Stimulated activated CD8-positive, alpha-beta memory T cell treated with anti-CD3 and anti-CD28 coated beads, Interleukin-12 subunit alpha, Interleukin-12 subunit beta, amount 100 ng/mL, for 24 hours (primary cell): Measurements from ENCODE around the gene IL31RA.

Experiments
- DNase-seq: peaks from one replicate; pipeline ENCODE4 v3.0.0-alpha.2; 2020; ENCODE audit errors: extremely low read depth

Gene IL31RA

DNA sequence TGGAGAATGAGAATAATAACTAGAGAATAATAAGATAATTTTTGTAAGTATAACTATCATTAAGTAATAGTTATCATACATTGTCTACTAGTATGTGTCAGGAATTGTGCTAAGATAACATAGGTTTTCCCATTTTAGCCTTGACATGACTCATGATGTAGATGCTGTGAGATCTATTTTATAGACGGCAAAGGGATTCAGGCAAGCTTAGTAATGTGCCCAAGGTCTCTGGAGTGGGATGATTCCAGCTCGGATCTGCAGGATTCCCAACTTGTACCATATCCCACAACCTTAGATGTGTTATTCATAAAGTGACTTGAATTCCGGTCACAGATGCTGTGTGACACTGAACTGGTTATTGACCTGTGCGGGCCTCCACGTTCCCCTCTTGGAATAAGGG is 51.5 kb downstream of the IL31RA start:
- no peak for DNase-seq

DNA sequence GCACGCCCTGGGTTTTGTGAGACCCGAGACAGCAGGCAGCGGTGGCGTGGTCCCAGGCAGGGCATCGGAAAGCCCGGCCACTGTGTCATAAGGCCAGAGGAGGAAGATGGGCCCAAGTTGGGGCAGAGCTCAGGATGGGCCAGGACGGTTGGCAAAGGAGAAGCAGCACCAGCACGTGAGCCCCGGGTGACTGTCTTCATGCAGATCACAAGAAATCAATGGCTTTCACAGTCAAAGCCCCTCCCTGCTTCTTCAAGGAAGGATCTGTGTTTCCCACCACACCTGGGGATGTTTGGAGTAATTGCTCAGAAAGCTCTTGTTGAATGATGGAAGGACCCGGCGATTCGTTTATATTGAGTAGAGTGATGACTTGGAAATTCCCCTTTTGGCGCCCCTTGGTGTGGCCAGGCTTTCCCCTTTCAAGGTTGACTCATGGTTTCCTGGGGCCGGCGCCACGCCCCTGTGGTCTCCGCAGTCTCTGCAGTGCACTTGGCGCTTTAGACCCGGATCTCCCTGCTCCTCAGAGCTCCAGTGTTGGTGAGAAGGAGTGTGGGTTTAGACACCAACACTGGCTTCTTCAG is 52.1 kb downstream of the IL31RA start:
- DNase-seq, result peak; percentile 32

DNA sequence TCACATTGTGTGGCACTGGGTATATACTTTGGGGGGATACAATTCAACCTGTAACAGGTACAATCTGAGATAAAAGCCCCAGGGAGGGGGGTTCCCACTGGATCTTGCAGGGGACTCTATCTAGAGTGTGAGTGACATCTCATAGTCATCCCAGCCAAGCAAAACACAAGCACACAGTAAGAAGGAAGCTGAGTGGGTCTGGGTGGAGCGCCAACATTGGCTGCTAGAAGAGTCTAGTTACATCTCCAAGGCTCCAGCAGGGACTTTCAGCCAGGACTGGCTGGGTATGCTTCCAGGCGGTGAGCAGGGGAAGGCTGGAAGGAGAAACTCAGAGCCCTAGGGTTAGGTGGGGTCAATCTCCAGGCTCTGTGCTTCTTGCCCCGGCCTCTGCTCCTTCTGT is 53.0 kb downstream of the IL31RA start:
- DNase-seq, result no peak

DNA sequence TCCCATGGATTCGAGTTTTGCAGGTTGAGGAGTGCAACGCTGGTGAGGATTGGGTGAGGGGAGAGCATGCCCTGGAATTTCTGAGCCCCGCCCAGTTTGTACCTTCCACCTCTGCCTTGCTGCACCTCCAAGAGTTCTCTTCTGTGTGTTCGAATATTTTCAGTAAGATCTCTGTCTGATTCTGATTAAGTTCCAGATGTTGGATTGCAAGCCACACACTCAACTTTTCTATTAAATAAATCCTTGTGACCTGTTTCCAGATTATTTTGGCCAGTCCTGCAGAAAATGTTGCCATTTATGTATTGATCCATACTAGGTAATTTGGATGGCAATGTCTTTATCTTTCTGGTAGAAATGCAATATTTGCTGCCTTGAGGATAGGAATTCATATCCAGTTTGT is 54.1 kb downstream of the IL31RA start:
- DNase-seq, result no peak

DNA sequence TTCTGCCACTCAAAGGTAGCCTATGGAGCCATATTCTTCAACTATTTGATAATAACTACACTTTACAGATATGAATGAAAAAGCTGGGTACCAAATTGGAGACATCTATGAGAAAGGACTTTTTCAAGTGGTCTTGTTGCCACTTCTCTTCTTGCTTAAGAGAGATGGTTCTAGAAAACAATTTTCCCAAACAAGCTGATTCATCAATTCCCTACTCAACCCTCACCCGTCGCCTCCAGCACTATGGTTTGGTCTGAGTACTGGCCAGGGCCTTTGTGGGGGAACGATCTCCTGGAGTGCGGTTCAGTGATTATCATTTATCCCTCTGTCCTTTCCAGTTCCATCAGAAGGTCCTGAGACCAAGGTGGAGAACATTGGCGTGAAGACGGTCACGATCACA is 56.8 kb downstream of the IL31RA start:
- no peak for DNase-seq

DNA sequence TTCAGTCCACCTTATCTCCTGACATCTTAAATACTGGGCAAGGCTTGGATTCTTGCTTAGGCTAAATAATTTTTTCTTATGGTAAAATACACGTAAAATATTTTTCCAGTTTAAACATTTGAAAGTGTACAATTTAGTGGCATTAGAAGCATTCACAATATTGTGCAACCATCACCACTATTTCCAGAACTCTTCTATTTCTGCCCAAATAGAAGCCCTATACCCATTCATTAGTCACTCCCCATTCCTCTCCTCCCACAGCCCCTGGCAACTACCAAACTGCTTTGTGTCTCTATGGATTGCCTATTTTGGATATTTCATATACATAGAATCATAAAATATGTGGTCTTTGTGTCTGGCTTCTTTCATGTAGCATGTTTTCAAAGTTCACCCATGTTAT is 57.6 kb downstream of the IL31RA start:
- DNase-seq, result no peak

DNA sequence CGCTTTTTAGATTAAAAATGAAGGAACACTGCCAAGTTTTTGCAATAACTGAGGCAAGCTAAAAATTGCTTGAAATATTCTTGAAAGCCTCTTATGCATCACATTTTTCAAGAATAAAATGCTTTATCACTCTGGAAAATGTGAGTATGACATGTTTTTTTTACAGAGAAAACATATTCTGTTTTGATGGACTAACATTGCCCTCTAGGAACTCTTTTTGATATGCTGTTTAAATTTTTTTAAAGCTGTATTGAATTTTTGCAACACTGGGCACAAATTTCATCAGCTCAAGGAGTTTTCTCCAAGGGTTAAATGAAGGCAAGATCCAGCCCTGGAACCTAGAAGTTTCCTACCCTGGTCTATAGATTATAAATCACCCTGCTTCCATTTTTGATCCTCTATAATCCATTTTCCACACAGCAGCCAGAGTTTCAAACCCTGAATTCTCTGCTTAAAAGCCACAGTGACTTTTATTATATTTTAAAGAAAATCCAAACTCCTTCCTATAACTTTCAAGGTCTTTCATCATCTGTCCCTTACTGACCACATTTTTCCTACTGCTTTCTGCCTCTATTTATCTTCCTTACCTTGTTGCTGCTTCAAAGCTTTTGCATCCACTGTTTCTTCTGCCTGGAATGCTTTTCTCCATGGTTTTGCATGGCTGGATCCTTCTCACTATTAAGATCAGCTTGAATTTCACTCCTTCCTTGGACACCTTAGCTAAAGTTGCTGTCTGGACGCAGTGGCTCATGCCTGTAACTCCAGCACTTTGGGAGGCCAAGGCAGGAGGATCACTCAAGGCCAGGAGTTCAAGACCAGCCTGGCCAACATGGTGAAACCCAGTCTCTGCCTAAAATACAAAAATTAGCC is 60.9 kb downstream of the IL31RA start:
- no peak for DNase-seq

DNA sequence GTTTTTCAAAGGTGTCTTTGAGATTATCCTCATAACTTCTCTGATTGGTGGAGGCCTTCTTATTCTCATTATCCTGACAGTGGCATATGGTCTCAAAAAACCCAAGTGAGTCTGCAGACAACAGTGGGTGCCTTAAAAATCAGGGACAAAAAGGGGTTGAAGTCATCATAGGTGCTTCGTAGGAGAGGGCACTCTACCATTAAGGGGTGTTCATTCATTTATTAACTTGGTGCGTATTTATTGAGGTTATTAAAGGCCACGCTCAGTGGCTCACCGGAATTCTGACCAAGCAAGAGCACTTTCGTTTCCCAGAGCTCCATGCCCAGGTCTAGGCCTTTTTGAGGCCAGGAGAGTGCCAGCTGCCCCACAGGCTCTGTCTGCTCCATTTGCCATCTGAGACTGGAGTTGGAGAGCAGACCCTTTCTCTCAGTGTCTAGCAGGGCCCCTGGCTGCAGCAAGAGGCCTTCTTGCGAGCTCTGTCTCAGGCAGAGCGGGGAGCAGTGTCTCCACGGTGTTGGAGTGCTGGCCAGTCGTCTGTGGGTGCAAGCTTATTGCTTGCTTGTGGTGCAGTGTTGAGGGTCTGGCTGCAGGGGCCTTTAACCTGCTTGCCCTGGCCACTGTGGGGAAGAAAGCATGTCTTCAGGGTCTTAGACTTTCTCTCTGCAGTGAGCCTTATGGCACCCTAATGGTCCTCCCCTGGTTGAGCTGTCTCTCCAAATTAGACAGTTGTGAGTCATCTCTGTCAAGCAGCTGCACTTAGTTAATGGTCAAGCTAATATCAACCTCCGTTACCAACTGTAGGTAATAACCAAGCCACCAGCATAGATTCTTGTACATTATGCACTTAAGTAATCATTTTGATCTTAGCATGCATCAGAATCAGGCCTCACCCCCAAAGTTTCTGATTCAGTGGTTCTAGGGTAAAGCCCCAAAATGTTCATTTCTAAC is 62.6 kb downstream of the IL31RA start:
- no peak for DNase-seq

DNA sequence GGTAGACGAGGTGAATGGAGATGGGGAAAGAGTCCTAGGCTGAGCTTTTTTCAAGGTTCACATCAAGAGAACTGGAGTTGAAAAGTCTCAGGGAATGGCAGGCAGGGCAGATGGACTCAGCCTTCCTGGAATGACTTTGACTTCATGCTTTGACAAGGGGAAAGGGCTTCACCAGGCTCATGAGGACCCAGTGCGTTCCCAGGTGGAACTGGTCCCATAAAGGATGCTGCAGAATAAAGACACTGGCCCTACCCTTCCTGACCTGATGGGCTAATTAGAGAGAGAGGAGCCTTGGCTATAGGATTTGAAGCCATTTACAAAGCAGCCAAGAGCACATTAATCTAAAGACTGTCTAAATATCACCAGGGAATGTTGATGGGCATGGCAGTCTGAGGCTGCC is 63.8 kb downstream of the IL31RA start:
- DNase-seq, result no peak

DNA sequence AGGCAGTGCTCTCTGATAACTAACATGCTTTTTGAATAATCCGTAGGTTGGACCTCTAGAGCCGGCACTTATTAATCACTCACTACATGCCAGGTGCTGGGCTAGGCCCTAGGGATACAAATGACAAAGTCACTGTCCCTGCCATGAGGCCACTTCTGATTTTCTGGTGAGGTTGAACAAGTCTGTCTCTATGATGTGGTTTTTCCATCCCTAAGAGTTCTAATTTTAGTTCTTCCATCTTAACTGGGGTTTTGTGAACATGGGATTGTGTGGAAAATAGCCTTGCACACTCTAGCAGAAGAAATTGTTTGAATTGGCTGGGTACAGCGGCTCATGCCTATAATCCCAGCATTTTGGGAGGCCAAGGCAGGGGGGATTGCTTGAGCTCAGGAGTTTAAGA is 64.6 kb downstream of the IL31RA start:
- no peak for DNase-seq

DNA sequence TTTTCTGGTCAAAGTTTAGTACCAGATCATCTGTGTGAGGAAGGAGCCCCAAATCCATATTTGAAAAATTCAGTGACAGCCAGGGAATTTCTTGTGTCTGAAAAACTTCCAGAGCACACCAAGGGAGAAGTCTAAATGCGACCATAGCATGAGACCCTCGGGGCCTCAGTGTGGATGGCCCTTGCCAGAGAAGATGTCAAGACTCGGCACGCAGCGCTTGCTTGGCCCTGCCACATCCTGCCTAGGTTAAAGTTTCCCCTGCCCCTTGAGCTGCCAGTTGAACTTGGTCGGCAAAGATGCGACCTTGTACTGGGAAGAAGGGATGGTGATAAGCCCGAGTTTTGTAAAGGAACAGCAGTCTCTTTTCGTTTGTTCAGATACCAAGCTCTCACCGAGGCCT is 65.8 kb downstream of the IL31RA start:
- DNase-seq, result no peak

DNA sequence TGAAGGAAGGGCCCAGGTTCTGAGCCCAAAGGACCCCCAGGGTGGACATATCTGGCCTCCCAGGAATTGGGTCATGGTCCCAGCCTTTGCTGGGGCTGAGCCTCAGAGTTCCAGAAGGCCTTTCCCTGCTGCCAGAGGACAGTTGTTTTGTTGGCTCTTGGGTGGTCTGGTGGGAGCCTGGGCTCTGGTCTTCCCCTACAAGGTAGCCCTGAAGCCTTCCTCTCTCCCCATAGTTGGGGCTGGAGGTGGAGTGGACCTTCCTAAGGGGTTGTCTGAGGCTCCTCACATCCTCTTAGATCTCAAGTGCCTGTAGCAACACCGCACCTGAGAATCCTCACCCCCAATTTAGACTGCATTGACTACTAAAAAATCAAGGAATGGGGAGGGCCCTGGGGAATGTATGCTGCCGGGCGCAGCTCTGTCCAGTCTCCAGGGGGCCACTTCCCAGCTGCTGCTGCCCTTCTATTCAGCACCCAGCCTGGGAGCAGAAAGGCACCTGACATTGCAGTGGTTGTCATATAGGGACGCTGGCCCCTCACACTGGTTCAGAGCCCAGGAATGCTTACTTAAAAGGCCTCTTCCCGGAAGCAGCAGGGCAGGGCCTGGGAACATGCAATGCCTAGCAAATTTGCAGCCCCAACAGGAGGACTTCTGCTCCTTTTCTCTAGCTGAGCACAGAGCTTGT is 66.4 kb downstream of the IL31RA start:
- no peak for DNase-seq

DNA sequence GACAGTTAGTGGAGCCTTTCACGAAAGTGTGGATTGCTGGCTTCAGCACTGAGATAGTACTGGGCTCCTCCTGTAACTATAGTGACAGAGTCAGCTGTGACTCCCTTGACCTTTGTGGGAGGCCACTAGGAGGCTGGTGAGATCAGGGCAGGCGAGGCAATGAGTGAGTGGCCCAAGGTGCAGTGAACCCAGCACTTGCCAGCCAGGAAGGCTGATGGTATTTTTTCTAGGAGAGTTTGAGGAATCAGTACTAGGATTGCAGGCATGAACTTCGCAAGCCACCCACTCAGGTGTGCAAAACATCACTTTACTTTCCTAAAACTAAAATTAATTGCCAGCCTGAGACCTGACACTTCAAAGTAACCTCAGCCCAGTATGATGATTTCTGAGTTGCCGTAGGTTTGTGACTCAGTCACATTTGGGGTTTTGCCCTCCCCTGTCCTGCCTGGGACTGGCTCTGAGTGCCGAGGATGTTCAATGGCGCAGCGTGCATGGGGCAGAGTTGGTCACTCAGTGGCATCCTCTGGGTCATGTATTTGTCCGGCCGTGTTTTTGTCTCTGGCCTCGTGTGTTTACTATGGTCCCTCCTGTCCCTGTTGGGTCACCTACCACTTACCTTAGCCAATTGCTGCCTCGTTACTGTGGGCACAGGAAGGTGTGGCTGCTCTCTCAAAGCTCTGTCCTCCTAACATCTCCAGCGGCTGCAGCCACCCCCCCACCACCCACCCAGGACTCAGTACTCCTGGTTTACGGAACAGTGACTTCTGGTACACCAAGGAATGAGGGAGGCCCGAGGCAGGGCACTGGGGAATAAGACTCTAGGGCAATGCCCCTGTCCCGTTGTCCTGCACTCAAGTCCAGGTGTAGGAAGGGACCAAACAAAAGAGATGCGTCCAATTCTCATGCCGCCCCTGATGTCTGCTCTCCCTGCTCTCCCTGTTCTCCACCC is 67.2 kb downstream of the IL31RA start:
- DNase-seq, result no peak

DNA sequence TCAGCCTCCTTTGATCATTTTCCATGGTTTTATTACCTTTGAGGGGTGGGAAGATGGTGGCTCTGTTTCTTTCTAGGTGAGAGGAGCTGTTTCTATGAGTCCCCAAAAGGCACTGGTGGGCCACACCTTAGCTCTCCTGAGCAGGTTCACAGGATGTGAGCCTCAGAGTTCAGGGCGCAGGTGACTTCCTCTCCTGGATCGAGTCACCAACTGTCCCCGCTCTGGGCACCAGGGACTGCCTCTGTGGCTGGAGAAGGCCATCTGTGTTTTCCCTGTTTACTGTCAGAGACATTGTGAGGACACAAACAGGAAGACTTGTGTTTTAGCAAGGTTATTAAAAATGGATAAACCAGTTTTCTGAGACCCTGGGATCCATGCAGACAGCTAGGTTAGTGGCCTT is 68.5 kb downstream of the IL31RA start:
- no peak for DNase-seq

DNA sequence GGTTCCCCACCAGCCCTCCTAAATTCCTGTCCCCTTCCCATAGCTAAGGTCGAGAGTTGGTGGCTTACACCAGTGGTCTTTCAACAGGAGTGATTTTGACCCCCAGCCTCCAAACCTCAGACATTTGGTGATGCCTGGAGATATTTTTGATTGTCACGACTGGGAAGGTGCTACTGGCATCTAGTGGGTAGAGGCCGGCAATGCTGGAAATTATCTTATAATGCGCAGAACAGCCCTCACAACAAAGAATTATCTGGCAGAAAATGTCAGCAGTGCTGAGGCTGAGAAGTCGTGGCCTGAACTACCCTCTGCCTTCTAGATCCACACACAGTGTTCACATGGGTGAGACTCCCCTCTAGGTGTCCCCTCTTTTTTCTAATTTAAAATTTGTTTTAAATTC is 69.6 kb downstream of the IL31RA start:
- DNase-seq, result no peak

DNA sequence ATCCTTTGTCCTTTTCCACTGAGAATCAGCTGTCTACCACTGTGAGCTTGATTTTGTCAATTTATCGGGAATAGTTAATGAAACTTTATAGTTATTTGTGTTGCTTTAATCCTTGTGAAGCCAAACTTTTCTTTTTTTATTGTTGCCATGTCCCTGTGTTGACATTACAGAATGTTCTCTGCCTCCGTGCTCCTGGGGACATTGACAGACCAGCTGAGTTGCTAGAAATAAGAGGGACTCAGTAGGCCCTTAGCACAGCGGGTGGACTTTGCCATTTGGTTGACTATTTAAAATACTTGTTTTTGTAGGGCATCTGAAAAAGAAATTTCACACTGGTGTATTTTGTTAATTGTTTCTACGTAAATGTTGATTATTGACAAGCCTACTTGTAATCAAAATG is 70.5 kb downstream of the IL31RA start:
- DNase-seq, result no peak

DNA sequence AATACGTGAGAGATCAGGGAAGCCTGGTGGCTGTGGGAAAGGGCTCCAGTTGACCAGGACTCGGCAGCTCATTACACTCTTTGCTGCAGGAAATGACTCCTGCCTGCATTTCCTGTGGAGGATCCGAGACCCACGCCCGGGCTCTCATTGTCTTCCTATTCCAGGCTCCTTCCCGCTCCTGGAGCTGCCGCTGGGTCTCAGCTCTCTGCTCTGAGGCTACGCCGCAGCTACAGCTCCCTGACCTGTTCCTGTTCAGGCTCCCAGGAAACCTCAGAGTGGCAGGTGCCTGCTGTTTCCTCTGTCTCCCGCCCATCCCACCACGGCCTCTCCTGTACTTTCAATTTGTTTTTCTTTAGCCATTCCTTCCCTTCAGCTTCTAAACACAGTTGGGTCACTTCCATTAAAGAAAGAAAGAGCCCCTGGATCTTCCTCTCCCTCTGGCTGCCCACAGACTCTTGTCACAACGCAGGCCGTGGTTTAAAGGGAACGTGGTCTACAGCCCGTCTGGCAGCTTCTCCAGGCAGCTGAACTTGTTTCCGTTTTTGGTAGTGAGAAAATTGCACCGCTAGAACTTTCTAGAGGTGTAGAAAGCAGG is 72.1 kb downstream of the IL31RA start:
- DNase-seq, result no peak

DNA sequence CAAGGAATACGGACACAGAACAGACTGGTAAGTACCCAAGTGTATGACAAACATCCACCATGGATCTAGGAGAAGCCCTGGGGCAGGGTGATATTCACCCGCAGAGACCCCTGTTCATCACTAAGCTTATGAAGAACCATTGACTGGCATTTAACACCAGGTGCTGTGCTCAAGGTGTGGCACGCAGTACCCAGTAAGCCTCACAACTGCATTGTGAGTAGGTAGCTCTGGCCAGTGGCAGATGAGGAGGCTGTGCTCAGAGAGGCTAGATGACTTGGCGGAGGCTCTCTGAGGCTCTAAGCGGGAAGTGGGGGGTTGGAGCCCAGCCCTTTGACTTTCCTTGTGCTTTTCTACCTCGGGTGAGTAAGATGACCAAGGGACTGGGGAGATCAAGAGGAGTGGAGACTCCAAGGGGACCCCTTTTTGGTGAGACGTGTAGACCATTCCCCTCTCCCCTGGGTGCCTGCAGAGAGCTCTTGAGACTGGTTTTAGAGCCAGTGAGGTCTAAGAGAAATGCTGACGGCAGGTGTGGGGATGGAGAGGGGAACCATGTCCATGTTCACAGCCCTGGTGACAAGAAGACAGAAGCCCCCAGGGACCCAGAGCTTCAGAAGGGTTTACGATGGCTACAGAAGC is 72.8 kb downstream of the IL31RA start:
- no peak for DNase-seq

DNA sequence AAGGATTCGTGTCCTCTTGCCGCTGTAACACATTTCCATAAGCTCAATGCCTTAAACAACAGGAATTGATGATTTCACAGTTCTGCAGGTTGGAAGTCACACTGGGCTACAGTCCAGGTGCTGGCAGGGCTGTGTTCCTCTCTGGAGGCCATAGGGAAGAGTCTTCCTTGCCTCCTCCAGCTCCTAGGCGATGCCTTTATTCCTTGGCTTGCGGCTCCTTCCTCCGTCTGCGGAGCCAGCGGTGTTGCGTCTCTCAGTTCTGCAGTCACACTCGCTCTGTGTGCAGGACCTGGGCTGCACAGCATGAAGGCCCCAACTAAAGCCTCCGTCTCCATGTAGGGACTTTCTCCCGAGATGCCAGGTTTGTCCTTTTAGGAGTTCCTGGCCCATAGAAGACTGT is 73.6 kb downstream of the IL31RA start:
- no peak for DNase-seq

DNA sequence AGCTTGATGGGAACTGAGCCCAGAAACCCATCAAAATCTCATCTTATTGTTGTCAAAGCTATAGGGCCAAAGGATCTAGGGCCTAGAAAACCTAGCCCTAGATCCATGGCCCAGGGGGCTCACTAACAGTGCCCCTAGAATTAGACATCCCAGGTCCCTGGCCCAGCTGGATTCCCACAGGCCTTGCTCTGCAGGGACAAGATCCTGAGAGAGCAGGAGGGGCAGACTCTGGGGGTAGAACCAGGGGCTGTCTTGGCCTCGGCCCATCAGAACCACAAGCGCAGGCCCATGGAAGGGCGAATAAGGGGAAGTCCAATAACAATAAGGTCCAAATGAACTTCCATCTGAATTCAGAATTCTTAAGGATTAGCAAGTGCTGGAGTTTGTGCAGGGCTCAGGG is 74.0 kb downstream of the IL31RA start:
- no peak for DNase-seq
